Suprapubic skin (tissue), 4 donors: Measurements from ENCODE around the gene ICAM1. TPM values are rescaled to one million over a fixed set of nuclear protein-coding genes. Genes with fewer than 3 reads are reported as not detected.

Experiments
- DNase-seq, 2 donors: peaks; one replicate each; pipeline ENCODE4 v3.0.0-alpha.2; 2019; ENCODE audit warnings: low spot score in 2 of 2
- H3K27ac ChIP-seq: fragments of 200-600 bp; sonication (generic); one replicate; pipeline ENCODE4 v1.5.1; 2019
- H3K27me3 ChIP-seq: fragments of 200-600 bp; sonication (generic); one replicate; pipeline ENCODE4 v1.5.1; 2019
- H3K36me3 ChIP-seq: fragments of 200-600 bp; sonication (generic); one replicate; pipeline ENCODE4 v1.5.1; 2019
- H3K4me1 ChIP-seq: fragments of 200-600 bp; sonication (generic); one replicate; pipeline ENCODE4 v1.5.1; 2019
- H3K4me3 ChIP-seq: fragments of 200-600 bp; sonication (generic); one replicate; pipeline ENCODE4 v1.5.1; 2019; ENCODE audit warnings: mild to moderate bottlenecking
- H3K9me3 ChIP-seq: fragments of 200-600 bp; sonication (generic); one replicate; pipeline ENCODE4 v1.5.1; 2019
- EP300 ChIP-seq: sonication (generic); formaldehyde crosslinking; IDR thresholded peaks from one replicate; pipeline ENCODE4 v1.6.1; 2017; ENCODE audit warnings: antibody characterized with exemption
- POLR2A ChIP-seq, 2 donors: fragments of 450-650 bp; IDR thresholded peaks; one replicate each; pipeline ENCODE4 v1.6.1; 2017; ENCODE audit warnings: antibody characterized with exemption in 2 of 2, mild to moderate bottlenecking in 2 of 2, moderate library complexity in 2 of 2
- POLR2AphosphoS5 ChIP-seq, 3 donors: sonication (generic); formaldehyde crosslinking; IDR thresholded peaks; one replicate each; pipeline ENCODE4 v1.6.1; 2017; ENCODE audit warnings: antibody characterized with exemption in 3 of 3
- WGBS: methylation state at CpG from one replicate; pipeline ENCODE4 v1.1.5; 2018; 5-methylcytosine and 5-hydroxymethylcytosine counted together
- total RNA-seq, 4 donors: library from RNA; depleted of rRNA; stranded (reverse); fragments of >200 nt; gene quantifications; one replicate each; pipeline ENCODE4 v1.1.0, GENCODE V29; 2016
- TF ChIP-seq, protein P1 (sequence below), 2 donors: fragments of 200-600 bp in 1 of 2; fragments of 450-650 bp in 1 of 2; sonication (generic) in 1 of 2; IDR thresholded peaks; one replicate each; pipeline ENCODE4 v1.5.1; 2016 to 2019; ENCODE audit warnings: antibody characterized with exemption in 2 of 2, mild to moderate bottlenecking in 1 of 2, moderate library complexity in 1 of 2

ICAM1 gene
- total RNA-seq, 4 donors from 2014 or later, result 9.1 to 11.1 (median 9.6) TPM

DNA sequence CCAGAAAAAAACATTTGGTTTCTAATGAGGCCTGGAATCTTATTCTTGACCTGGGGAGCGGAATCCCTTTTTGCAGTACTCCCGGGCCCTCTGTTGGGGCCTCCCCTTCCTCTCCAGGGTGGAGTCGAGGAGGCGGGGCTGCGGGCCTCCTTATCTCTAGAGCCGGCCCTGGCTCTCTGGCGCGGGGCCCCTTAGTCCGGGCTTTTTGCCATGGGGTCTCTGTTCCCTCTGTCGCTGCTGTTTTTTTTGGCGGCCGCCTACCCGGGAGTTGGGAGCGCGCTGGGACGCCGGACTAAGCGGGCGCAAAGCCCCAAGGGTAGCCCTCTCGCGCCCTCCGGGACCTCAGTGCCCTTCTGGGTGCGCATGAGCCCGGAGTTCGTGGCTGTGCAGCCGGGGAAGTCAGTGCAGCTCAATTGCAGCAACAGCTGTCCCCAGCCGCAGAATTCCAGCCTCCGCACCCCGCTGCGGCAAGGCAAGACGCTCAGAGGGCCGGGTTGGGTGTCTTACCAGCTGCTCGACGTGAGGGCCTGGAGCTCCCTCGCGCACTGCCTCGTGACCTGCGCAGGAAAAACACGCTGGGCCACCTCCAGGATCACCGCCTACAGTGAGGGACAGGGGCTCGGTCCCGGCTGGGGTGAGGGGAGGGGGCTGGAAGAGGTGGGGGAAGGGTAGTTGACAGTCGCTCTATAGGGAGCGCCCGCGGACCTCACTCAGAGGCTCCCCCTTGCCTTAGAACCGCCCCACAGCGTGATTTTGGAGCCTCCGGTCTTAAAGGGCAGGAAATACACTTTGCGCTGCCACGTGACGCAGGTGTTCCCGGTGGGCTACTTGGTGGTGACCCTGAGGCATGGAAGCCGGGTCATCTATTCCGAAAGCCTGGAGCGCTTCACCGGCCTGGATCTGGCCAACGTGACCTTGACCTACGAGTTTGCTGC lies 16.1 kb downstream of the ICAM1 start, which contains the start of gene ICAM4:
Gene ICAM4, plus strand, starts transcription at position 153 of the 935 bp plus-strand sequence. Its CDS starts 58 bp downstream, at position 211.
- Histone ChIP-seq H3K36me3 (peaks cover 28% of the 10 kb centered on the region), H3K4me1 (peaks cover 53% of the 10 kb centered on the region), H3K27me3 (peaks cover 51% of the 10 kb centered on the region), H3K27ac (no peak within 1 kb of the TSS), H3K9me3 (no peaks in the 10 kb centered on the region), H3K4me3 (no peak within 1 kb of the TSS)
- peak in 1 of 2 donors; percentile 72 for DNase-seq
- WGBS, result 19% methylated on average over 28 of the region's 59 CpGs
- TF ChIP-seq POLR2A (IDR thresholded peaks at IDR 0.05) (no peak), EP300 (no peak), POLR2AphosphoS5 (IDR thresholded peaks at IDR 0.05) (no peak)
- TF ChIP-seq, protein P1, sequence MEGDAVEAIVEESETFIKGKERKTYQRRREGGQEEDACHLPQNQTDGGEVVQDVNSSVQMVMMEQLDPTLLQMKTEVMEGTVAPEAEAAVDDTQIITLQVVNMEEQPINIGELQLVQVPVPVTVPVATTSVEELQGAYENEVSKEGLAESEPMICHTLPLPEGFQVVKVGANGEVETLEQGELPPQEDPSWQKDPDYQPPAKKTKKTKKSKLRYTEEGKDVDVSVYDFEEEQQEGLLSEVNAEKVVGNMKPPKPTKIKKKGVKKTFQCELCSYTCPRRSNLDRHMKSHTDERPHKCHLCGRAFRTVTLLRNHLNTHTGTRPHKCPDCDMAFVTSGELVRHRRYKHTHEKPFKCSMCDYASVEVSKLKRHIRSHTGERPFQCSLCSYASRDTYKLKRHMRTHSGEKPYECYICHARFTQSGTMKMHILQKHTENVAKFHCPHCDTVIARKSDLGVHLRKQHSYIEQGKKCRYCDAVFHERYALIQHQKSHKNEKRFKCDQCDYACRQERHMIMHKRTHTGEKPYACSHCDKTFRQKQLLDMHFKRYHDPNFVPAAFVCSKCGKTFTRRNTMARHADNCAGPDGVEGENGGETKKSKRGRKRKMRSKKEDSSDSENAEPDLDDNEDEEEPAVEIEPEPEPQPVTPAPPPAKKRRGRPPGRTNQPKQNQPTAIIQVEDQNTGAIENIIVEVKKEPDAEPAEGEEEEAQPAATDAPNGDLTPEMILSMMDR (IDR thresholded peaks at IDR 0.05), result no peak

DNA sequence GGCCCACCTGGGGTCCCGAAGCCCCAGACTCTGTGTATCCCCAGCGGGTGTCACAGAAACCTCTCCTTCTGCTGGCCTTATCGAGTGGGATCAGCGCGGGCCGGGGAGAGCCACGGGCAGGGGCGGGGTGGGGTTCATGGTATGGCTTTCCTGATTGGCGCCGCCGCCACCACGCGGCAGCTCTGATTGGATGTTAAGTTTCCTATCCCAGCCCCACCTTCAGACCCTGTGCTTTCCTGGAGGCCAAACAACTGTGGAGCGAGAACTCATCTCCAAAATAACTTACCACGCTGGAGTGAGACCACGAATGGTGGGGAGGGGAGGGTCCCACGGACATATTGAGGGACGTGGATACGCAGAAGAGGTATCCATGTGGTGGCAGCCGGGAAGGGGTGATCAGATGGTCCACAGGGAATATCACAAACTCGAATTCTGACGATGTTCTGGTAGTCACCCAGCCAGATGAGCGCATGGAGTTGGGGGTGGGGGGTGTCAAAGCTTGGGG lies 17.8 kb downstream of the ICAM1 start:
- H3K27ac ChIP-seq, result no peak overlapping the region
- H3K27me3 ChIP-seq, result peaks cover 68% of the 10 kb centered on the region
- no peak for DNase-seq
- WGBS, result 0% methylated on average over 15 of the region's 23 CpGs
- H3K36me3 ChIP-seq, result peaks cover 23% of the 10 kb centered on the region
- TF ChIP-seq POLR2AphosphoS5 (IDR thresholded peaks at IDR 0.05) (no peak), EP300 (no peak), POLR2A (IDR thresholded peaks at IDR 0.05) (no peak)
- TF ChIP-seq, protein P1 (IDR thresholded peaks at IDR 0.05), result no peak
- H3K9me3 ChIP-seq, result no peaks in the 10 kb centered on the region
- H3K4me1 ChIP-seq, result peaks cover 70% of the 10 kb centered on the region
- H3K4me3 ChIP-seq, result peak overlapping the region; percentile 45

DNA sequence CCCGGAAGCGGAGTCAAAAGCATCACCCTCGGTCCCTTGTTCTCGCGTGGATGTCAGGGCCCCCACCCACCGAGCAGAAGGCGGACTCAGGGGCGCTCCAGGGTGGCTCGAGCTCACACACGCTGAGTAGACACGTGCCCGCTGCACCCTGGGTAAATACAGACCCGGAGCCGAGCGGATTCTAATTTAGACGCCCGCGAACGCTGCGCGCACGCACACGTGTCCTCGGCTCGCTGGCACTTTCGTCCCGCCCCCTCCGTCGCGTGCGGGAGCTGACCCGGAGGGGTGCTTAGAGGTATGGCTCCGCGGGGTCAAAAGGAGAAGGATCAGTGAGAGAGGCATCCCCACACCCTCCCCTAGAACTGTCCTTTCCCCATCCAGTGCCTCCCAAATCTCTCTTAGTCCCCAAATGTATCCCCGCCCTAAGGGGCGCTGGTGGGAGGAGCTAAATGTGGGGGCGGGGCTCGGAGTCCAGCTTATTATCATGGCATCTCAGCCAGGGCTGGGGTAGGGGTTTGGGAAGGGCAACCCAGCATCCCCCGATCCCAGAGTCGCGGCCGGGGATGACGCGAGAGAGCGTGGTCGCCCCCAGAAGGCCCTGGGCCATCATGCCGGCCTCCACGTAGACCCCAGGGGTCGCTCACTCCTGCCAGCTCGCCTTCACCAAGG lies 18.4 kb downstream of the ICAM1 start:
- H3K4me1 ChIP-seq, result peaks cover 71% of the 10 kb centered on the region
- H3K9me3 ChIP-seq, result no peaks in the 10 kb centered on the region
- no peak for DNase-seq
- peaks cover 73% of the 10 kb centered on the region for H3K27me3 ChIP-seq
- TF ChIP-seq, protein P1 (IDR thresholded peaks at IDR 0.05), result no peak
- no peak for TF ChIP-seq EP300
- TF ChIP-seq POLR2A (IDR thresholded peaks at IDR 0.05), result no peak
- no peak for TF ChIP-seq POLR2AphosphoS5 (IDR thresholded peaks at IDR 0.05)
- no peak overlapping the region for H3K27ac ChIP-seq
- 2% methylated on average over 33 of the region's 50 CpGs for WGBS
- peak overlapping the region; percentile 45 for H3K4me3 ChIP-seq
- H3K36me3 ChIP-seq, result peaks cover 17% of the 10 kb centered on the region

DNA sequence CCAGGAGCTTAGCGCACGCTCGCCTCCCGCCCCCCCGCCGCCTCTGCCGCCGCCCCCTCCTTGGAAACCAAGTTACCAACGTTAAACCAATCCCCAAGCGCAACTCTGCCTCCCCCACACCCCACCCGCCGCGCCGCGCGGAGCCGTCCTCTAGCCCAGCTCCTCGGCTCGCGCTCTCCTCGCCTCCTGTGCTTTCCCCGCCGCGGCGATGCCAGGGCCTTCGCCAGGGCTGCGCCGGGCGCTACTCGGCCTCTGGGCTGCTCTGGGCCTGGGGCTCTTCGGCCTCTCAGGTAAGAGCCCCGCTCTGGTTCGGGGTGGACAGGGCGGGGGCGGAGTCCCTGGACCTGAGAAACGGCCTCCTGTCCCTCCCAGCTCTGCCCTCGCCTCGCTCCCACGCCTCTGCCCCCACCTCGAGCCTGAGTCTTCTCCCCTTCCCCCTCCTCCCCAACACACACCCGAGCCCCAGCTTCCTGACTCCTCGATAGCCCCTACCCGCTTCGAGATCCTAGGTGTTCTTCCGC lies 19.0 kb downstream of the ICAM1 start, which contains the start of gene ICAM5:
Gene ICAM5, plus strand, starts transcription at position 117 of the 521 bp plus-strand sequence. Its CDS starts 92 bp downstream, at position 209.
- H3K27me3 ChIP-seq, result peaks cover 79% of the 10 kb centered on the region
- TF ChIP-seq POLR2AphosphoS5 (IDR thresholded peaks at IDR 0.05) (no peak), EP300 (no peak), POLR2A (IDR thresholded peaks at IDR 0.05) (no peak)
- TF ChIP-seq, protein P1 (IDR thresholded peaks at IDR 0.05), result no peak
- no peak within 1 kb of the TSS for H3K27ac ChIP-seq
- no peak for DNase-seq
- 1% methylated on average over 15 of the region's 45 CpGs for WGBS
- peaks cover 11% of the 10 kb centered on the region for H3K36me3 ChIP-seq
- H3K4me3 ChIP-seq, result peak within 1 kb of the TSS; percentile 45
- peaks cover 71% of the 10 kb centered on the region for H3K4me1 ChIP-seq
- H3K9me3 ChIP-seq, result no peaks in the 10 kb centered on the region
